DLD1 (cell line): ENCODE results near the gene LIN9.
"Not testable (repeated sequence)": the region's sequence is repeated elsewhere in the genome, so short reads cannot be mapped to it uniquely, and the experiment has no call there.

Source experiments
- in situ Hi-C: cut with HindIII; loops from 2 replicates; pipeline ENCODE4 v1.10.0; 2017; ENCODE audit warnings: low sequenced_read_pairs

Gene LIN9

GRCh38 chr1:226276077-226276682 is 32.8 kb downstream of the LIN9 start:
- in situ Hi-C loops, result no loop called here

- in situ Hi-C loops, result no loop called here
These were observed 34.8 kb downstream of the LIN9 start for GRCh38 chr1:226274138-226274537.

- in situ Hi-C loops, result not testable (repeated sequence)
These were observed 36.6 kb downstream of the LIN9 start for GRCh38 chr1:226272233-226272902.

DNA sequence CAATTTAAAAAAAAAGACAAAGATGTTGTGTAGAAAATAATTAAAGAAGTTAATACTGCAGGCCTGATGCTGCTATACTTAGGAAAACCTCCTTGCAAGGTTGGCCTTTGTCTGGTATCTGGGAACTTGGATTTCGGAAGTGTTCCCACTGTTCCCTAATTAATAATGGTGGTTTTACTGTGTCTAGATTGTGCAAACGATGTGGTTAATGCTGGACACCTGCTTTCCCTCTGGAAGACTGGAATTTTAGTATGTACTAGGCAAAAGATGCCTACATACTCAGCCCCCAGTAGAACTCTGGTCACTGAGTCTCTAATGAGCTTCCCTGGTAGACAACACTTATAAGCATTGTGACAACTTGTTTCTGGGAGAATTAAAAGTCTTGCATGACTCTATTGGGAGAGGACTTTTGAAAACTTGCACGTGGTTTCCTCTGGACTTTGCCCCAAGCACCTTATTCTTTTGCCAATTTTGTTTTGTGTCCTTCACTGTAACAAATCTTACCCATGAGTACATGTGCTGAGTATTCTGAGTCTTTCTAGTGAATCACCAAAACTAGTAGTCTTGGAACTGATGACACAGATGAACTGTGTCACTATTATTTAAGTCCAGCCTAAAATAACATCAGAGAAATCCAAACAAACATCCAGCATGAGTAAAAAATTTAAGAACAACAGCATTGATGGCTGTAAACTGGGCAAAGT is 40.4 kb downstream of the LIN9 start:
- in situ Hi-C loops, result no loop called here

- in situ Hi-C loops, result no loop called here
These were observed 47.1 kb downstream of the LIN9 start for GRCh38 chr1:226261818-226262217.

DNA sequence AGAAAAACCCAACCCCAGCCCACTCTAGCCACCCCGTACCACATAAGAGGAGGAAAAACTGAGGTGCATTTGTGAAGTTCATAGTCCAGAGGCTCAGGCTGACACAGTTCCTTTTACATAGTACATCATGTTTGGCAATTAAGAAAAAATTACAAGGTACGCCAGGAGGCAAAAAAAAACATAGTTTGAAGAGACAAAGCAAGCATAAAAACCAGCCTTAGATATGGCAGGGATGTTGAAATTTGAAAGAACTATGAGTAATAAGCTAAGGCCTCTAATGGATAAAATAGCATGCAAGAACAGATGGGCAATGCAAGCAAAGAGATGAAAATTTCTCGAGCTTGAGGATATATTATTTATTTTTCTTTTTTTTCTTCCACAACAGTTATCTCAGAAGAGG is 53.6 kb downstream of the LIN9 start:
- in situ Hi-C loops, result no loop called here

DNA sequence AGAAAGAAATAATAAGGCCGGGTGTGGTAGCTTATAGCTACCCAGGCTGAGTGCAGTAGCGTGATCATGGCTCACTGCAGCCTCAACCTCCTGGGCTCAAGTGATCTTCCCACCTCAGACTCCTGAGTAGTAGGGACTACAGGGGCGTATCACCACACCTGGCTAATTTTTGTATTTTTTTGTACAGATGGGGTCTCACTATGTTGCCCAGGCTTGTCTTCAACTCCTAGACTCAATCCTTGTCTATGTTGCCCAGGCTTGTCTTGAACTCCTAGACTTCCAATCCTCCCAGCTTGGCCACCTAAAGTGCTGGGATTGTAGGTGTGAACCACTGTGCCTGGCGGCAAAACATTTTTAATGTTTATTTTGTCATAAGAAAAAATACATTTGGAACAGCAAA is 55.0 kb downstream of the LIN9 start:
- in situ Hi-C loops, result no loop called here

- in situ Hi-C loops, result not testable (repeated sequence)
These were observed 56.1 kb downstream of the LIN9 start for GRCh38 chr1:226252841-226253240.

- in situ Hi-C loops, result no loop called here
These were observed 58.5 kb downstream of the LIN9 start for GRCh38 chr1:226250511-226250910.

DNA sequence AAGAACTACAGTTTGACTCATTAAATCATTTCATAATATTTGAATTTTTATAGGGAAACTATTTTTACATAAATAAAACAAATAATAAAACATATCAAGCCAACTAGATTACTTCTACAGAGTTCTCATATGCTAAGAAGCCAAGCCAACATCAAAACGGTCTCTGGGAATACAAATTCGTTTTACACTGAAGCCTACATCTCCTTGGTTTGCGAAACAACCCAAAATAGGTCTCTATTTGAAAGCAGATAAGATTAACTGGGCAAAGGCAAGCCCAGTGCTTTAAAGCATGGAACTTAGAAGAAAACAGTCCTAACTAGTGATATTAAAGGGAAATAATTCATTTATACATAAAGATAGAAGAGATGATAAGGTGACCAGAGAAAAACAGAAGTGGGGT is 60.2 kb downstream of the LIN9 start:
- in situ Hi-C loops, result no loop called here

GRCh38 chr1:226248091-226248490 is 60.9 kb downstream of the LIN9 start:
- in situ Hi-C loops, result no loop called here

- in situ Hi-C loops, result no loop called here
These were observed 69.5 kb downstream of the LIN9 start for GRCh38 chr1:226239421-226239820.

DNA sequence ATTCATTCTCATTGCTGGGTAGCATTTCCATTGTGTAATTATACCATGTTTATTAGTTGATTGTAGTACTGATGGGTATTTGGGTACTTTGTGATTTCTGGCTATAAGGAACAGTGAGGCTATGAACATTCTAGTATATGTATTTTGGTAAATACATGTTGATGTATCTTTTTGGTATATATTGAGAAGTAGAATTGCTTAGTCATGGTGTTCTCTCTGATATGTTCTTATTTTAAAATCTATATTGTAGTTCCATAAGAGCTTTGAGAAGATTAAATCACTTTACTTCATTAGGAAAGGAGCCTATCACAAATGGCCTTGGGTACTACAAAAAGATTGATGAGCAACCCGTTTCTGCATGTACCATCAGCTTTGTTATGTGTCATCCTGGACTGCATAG is 72.1 kb downstream of the LIN9 start:
- in situ Hi-C loops, result no loop called here

- in situ Hi-C loops, result no loop called here
These were observed 75.2 kb downstream of the LIN9 start for GRCh38 chr1:226233806-226234205.

GRCh38 chr1:226233293-226233692 is 75.7 kb downstream of the LIN9 start:
- in situ Hi-C loops, result no loop called here

DNA sequence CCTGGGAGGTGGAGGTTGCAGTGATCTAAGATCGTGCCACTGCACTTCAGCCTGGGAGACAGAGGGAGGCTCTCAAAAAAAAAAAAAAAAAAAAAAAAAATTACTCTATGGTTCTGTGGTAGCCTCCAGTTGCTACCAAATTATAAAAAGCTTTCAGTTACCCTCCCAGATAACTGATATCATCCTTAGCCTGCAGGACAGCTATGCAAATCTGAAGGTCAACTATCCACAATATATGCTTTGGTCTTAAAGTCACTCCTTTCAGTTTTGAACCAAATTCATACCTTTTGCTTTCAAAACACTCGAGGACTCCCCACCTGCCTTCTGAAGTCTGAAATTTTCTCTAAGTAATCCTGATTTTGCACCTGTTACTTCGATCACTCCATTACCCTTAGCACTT is 82.4 kb downstream of the LIN9 start:
- in situ Hi-C loops, result no loop called here

DNA sequence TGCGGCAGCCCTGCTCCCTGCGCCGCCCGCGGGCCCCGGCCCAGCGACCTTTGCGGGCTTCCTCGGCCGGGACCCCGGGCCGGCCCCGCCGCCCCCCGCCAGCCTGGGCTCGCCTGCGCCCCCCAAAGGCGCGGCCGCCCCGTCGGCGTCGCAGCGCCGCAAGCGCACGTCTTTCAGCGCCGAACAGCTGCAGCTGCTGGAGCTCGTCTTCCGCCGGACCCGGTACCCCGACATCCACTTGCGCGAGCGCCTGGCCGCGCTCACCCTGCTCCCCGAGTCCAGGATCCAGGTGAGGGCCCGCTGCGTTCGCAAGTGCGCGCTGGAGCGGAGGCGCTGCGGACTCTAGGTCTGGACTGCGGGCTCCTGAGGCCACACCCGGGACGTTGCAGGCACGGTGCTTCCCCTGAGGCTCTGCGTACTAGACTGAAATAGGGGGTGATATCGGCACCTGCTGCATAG is 85.1 kb downstream of the LIN9 start:
- in situ Hi-C loops, result no loop called here

GRCh38 chr1:226223157-226223785 is 85.7 kb downstream of the LIN9 start, which contains the start of gene MIXL1:
MIXL1 (plus strand) TSS chr1:226223664; CDS start chr1:226223682, 18 bp downstream.
- in situ Hi-C loops, result no loop called here

DNA sequence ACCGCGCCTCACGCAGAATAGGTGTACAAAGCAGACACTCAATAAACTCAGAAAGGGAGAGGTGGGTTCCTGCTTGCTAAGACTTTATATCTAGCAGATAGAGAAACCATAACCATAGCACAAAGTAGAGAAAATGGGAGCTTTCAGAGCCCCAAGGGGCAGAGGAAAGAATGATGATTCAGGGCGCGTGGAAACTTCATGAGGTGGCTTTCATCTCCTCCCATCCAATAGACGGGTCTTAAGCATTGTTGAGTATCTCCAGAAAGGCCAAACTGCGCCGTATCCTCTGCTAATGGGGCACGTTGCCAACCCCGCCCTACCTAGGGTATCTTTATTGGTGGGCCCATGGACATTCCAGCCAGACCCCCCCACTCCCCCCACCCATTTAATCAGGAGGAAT is 86.3 kb downstream of the LIN9 start:
- in situ Hi-C loops, result no loop called here

- in situ Hi-C loops, result no loop called here
These were observed 88.3 kb downstream of the LIN9 start for GRCh38 chr1:226220473-226221189.

DNA sequence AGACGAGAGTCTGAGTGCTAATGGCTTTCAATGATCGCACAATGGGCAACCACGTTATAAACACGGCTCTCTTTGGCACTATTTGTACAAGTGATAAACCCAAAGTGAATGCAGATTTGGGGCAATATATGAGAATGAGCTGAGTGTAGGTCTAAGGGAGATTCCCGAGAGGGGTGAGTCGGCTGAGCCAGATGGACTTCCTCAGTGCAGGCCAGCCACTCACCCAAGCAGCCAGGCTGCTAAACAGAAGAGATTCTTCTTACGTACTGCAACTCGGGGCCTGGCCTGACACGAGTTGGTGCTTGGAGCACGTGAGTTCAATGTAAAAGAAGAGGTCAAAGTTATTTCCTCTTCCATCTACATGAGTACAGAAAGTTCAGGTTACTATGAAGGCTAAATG is 91.7 kb downstream of the LIN9 start:
- in situ Hi-C loops, result no loop called here
